ENCODE data around the gene ATP5PD. TPM values are rescaled to one million over a fixed set of nuclear protein-coding genes. Genes with fewer than 3 reads are reported as not detected.

Gene ATP5PD
- total and polyA plus RNA-seq, 9 donors, result 137 to 331 (median 157) TPM

DNA sequence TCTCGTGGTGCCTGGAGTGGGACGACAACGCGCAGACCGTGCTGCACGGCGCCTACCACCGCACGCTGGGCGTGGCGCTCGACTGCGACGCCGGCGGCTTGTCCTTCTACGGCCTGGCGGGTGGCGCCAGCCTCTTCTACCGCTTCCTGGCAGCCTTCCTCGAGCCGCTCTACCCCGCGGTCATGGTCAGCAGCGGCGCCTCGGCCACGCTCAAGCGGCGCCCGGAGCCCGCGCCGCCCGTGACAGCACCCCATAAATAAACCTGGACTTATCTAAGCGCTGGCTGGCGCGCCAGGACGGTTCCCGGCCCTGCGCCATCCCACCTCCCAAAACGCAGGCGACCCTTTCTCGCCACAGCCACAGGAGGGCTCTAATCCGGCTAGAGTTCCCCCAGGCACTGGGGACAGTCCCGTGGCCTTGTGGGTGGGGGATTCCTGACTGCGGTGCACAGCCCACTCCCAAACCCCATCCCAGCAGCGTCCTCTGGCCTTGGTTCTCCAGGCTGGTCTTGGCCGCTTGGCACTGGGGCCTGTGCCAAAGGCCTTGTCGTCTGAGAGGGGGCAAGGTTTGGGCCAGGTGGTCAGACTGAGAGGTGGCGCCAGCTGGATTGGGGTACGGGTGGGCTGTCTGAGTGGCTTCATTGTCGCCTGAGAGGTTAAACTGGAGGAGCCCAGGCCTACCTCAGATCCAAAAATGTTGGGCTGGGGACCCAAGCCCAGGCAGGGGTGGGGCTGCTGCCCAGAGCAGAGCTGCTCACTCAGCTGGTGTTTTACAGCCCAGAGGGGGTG, 30.9 kb upstream of the ATP5PD start:
- Histone ChIP-seq H3K9me3 (no peaks in the 10 kb centered on the region), H3K27me3 (no peaks in the 10 kb centered on the region), H3K4me3 (peak overlapping the region; percentile 39), H3K4me1 (ENCODE audit: insufficient read depth) (peaks cover 5% of the 10 kb centered on the region), H3K27ac (peak overlapping the region; percentile 20 to 44), H3K36me3 (no peaks in the 10 kb centered on the region)
- DNase-seq, result peak; percentile 58 to 74 (median 62)
- intact Hi-C loops (cut with DNase I), result no loop called here
- 6 to 11% (median 8%) methylated on average over 21 to 53 of the region's 53 CpGs for WGBS, 3 donors
- TF ChIP-seq, protein P1, sequence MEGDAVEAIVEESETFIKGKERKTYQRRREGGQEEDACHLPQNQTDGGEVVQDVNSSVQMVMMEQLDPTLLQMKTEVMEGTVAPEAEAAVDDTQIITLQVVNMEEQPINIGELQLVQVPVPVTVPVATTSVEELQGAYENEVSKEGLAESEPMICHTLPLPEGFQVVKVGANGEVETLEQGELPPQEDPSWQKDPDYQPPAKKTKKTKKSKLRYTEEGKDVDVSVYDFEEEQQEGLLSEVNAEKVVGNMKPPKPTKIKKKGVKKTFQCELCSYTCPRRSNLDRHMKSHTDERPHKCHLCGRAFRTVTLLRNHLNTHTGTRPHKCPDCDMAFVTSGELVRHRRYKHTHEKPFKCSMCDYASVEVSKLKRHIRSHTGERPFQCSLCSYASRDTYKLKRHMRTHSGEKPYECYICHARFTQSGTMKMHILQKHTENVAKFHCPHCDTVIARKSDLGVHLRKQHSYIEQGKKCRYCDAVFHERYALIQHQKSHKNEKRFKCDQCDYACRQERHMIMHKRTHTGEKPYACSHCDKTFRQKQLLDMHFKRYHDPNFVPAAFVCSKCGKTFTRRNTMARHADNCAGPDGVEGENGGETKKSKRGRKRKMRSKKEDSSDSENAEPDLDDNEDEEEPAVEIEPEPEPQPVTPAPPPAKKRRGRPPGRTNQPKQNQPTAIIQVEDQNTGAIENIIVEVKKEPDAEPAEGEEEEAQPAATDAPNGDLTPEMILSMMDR (IDR thresholded peaks at IDR 0.05), result peak in 1 of 3 donors; percentile 7
- TF ChIP-seq POLR2A (IDR thresholded peaks at IDR 0.05), result no peak

DNA sequence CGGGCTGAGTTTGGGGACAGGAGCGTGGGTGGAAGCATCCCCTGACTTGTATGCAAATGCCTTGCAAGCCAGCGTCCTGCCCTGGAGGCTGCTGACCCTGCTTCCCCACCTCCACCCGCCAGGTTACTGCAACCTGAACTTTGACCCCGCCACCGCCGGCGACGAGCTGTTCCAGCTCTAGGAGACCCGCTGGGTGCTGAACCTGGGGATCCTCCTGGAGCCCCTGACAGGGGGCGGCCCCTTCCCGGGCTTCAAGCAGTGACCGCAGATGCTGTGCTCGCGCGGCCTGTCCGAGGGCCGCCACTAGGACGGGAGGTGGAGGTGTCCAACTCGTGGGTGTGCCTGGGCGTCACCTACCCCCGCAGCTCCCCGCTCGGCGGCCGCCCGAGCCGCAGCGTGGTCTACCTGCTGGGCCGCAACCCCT, 30.3 kb upstream of the ATP5PD start:
- intact Hi-C loops (cut with DNase I), result no loop called here
- H3K4me3 ChIP-seq, result peak overlapping the region; percentile 39
- WGBS, 3 donors, result 22 to 93% (median 23%) methylated on average over 4 to 30 of the region's 30 CpGs

DNA sequence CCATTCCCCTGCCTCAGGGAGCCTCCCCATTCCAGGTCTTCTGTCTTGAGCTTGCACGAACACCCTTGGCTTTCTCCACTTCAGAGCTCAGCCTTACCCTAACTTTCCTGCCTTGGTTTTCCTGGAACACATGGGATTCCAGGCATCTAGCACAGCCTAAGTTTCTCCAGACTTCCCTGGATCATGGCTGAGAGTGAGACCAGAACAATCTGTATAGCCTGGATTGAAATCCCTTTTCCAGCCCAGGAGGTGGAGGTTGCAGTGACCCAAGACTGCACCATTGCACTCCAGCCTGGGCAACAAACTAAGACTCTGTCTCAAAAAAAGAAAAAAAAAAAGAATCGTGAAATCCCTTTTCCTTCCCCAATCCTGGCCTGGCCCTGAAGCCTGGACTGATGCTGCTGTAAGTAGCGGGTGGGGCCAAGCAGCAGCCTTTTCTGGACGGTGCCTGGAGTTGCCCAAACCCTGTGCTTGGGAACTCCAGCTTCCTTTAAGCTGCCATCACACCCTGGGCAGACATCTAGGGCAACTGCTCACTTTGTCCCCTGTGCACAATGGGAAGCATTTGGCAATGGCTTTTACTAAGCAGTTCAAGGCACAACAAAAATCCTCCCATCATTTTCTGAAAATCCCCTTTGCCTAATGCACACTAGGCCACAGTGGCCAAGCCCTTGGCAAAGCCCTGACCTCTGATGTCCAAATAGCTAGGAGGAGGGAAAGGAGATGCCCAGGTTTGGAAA, 29.0 kb upstream of the ATP5PD start:
- 54 to 56% (median 56%) methylated on average over 4 of the region's 4 CpGs for WGBS, 3 donors
- Histone ChIP-seq H3K4me1 (ENCODE audit: insufficient read depth) (peaks cover 5% of the 10 kb centered on the region), H3K9me3 (no peaks in the 10 kb centered on the region), H3K36me3 (no peaks in the 10 kb centered on the region), H3K27ac (no peak overlapping the region), H3K4me3 (no peak overlapping the region), H3K27me3 (no peaks in the 10 kb centered on the region)
- intact Hi-C loops (cut with DNase I), result no loop called here
- TF ChIP-seq, protein P1 (IDR thresholded peaks at IDR 0.05), result no peak
- TF ChIP-seq POLR2A (IDR thresholded peaks at IDR 0.05), result no peak
- TF ChIP-seq EP300 (IDR thresholded peaks at IDR 0.05), result no peak
- DNase-seq, result no peak

More for the DNA sequence above, 30.3 kb upstream of the ATP5PD start:
- no peaks in the 10 kb centered on the region for H3K9me3 ChIP-seq
- no peaks in the 10 kb centered on the region for H3K36me3 ChIP-seq
- TF ChIP-seq POLR2A (IDR thresholded peaks at IDR 0.05) (no peak), EP300 (IDR thresholded peaks at IDR 0.05) (no peak)
- TF ChIP-seq, protein P1 (IDR thresholded peaks at IDR 0.05), result no peak
- peaks cover 5% of the 10 kb centered on the region for H3K4me1 ChIP-seq (ENCODE audit: insufficient read depth)
- H3K27ac ChIP-seq, result peak overlapping the region; percentile 20 to 44
- H3K27me3 ChIP-seq, result no peaks in the 10 kb centered on the region
- DNase-seq, result peak in 1 of 5 donors; percentile 44

DNA sequence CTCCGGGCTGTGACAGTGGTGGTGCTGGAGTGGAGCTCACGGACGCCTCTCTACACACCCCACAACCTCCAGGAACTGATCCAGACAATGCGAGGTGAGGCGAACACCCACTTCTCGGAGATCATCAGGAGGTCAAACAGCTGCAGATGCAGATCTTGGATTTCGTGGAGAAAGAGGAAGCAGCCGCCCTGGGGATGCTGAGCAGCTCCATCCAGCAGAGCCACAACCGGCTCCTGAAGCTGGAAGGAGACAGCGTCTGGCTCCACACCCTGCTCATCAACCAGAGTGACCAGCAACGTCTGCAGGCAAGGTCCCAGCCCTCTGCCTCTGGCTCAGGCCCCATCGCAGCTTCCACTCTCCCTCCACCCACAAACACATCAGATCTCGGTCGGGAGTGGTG, 27.8 kb upstream of the ATP5PD start:
- Histone ChIP-seq H3K9me3 (no peaks in the 10 kb centered on the region), H3K27ac (no peak overlapping the region), H3K4me3 (no peak overlapping the region), H3K4me1 (ENCODE audit: insufficient read depth) (peaks cover 5% of the 10 kb centered on the region), H3K27me3 (no peaks in the 10 kb centered on the region), H3K36me3 (no peaks in the 10 kb centered on the region)
- 84 to 91% (median 88%) methylated on average over 14 of the region's 14 CpGs for WGBS, 3 donors
- intact Hi-C loops (cut with DNase I), result no loop called here
- no peak for DNase-seq
- TF ChIP-seq, protein P1 (IDR thresholded peaks at IDR 0.05), result no peak
- TF ChIP-seq EP300 (IDR thresholded peaks at IDR 0.05) (no peak), POLR2A (IDR thresholded peaks at IDR 0.05) (no peak)

Measured in ovary (tissue), 9 donors.